BLaER1 treated with 17β-estradiol and CSF1 and Interleukin-3, amounts not matched to agents 10 nM and 100 nM (cell line): ENCODE measurements around the gene BLACAT1.
"Not testable (repeated sequence)": the region's sequence is repeated elsewhere in the genome, so short reads cannot be mapped to it uniquely, and the experiment has no call there.

ENCODE experiments used
- H3K27ac ChIP-seq, 11 experiments: shearing (Covaris generic); formaldehyde crosslinking; 2 replicates each; pipeline ENCODE4 v1.8.1; 2022
- H3K27me3 ChIP-seq, 11 experiments: shearing (Covaris generic); formaldehyde crosslinking; 2 replicates each; pipeline ENCODE4 v1.8.1; 2022
- H3K36me3 ChIP-seq, 11 experiments: shearing (Covaris generic); formaldehyde crosslinking; 2 replicates each; pipeline ENCODE4 v1.8.1; 2022
- H3K4me1 ChIP-seq, 10 experiments: shearing (Covaris generic); formaldehyde crosslinking; 2 replicates each; pipeline ENCODE4 v1.8.1; 2022
- H3K4me2 ChIP-seq, 11 experiments: shearing (Covaris generic); formaldehyde crosslinking; 2 replicates each; pipeline ENCODE4 v1.8.1; 2022
- H3K4me3 ChIP-seq, 10 experiments: shearing (Covaris generic); formaldehyde crosslinking; 2 replicates each; pipeline ENCODE4 v1.8.1; 2022
- H3K9ac ChIP-seq, 11 experiments: shearing (Covaris generic); formaldehyde crosslinking; 2 replicates each; pipeline ENCODE4 v1.8.1; 2022
- H3K9me3 ChIP-seq, 11 experiments: shearing (Covaris generic); formaldehyde crosslinking; replicated peaks in 1 of 11; 2 replicates each; pipeline ENCODE4 v1.8.1; 2022
- H4K20me1 ChIP-seq, 11 experiments: shearing (Covaris generic); formaldehyde crosslinking; 2 replicates each; pipeline ENCODE4 v1.8.1; 2022
- Cebpa-rat ChIP-seq, 11 experiments: shearing (Covaris generic); IDR thresholded peaks; 2 replicates each; pipeline ENCODE4 v1.8.1; 2022

BLACAT1 gene

GRCh38 chr1:205423814-205424399, 31.9 kb downstream of the BLACAT1 start:
- Histone ChIP-seq H3K4me1 (peaks cover 0 to 6% (median 0%) of the 10 kb centered on the region in 10 experiments; a peak in 2 of 20 replicates), H3K9ac (no peak overlapping the region), H3K4me3 (no peak overlapping the region), H4K20me1 (no peaks in the 10 kb centered on the region), H3K9me3 (no peaks in the 10 kb centered on the region), H3K36me3 (no peaks in the 10 kb centered on the region), H3K4me2 (no peak overlapping the region), H3K27me3 (no peaks in the 10 kb centered on the region), H3K27ac (no peak overlapping the region)
- TF ChIP-seq Cebpa-rat (IDR thresholded peaks at IDR 0.05): no peak

GRCh38 chr1:205422993-205423642, 32.7 kb downstream of the BLACAT1 start:
- H3K27ac ChIP-seq: no peak overlapping the region
- TF ChIP-seq Cebpa-rat (IDR thresholded peaks at IDR 0.05): no peak
- H3K9ac ChIP-seq: no peak overlapping the region
- H3K4me2 ChIP-seq: no peak overlapping the region
- no peak overlapping the region for H3K4me3 ChIP-seq
- peaks cover 0 to 6% (median 0%) of the 10 kb centered on the region in 10 experiments; a peak in 2 of 20 replicates for H3K4me1 ChIP-seq
- no peaks in the 10 kb centered on the region for H3K9me3 ChIP-seq
- no peaks in the 10 kb centered on the region for H3K36me3 ChIP-seq
- H3K27me3 ChIP-seq: no peaks in the 10 kb centered on the region
- H4K20me1 ChIP-seq: no peaks in the 10 kb centered on the region

DNA sequence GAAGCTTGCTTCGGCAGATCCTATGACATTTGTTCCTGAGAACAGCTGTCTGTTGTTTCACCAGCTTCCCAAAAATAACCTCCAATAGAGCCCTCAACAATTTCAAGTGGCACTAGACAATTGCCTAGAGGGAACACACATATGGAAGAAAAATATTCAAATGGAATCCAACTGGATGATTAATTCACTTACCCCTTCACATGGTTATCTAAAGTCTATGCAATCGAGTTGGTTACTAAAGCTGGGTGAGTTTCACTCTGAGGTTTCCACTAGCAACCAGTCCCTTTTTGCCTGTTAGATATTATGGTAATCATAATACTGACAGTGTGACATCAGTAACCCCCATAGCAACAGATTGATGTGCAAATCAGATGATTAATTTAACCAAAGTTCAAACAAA, 34.0 kb downstream of the BLACAT1 start, which contains the start of gene LEMD1:
Gene LEMD1 (minus strand): TSS at position 259 of the 400 bp plus-strand sequence. CDS start 1,520 bp downstream, outside the sequence.
- no peaks in the 10 kb centered on the region for H3K9me3 ChIP-seq
- no peak for TF ChIP-seq Cebpa-rat (IDR thresholded peaks at IDR 0.05)
- H3K27me3 ChIP-seq: no peaks in the 10 kb centered on the region
- H3K4me2 ChIP-seq: no peak within 1 kb of the TSS
- no peaks in the 10 kb centered on the region for H3K36me3 ChIP-seq
- no peaks in the 10 kb centered on the region for H4K20me1 ChIP-seq
- H3K27ac ChIP-seq: no peak within 1 kb of the TSS
- peaks cover 0 to 6% (median 0%) of the 10 kb centered on the region in 10 experiments; a peak in 2 of 20 replicates for H3K4me1 ChIP-seq
- no peak within 1 kb of the TSS for H3K9ac ChIP-seq
- H3K4me3 ChIP-seq: no peak within 1 kb of the TSS

DNA sequence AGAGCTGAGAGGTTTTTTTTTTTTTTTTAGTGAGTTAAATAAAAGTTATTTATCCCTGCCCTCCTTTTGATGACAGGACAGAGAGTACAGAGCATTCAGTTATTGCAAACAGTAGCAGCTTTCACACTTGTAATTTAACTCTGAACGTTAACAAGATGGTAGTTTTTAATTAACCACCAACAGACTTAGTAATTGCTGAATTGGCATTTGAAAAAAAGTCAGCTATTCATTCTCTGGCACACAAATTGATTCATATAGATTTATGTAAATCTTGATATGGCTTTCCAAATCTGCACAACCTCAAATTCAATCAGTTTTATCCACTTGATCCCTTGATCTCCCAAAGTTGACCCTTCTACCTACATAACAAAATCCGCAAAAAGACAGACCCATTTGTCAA, 34.9 kb downstream of the BLACAT1 start:
- Histone ChIP-seq H3K4me2 (no peak overlapping the region), H3K4me1 (peaks cover 0 to 8% (median 5%) of the 10 kb centered on the region in 10 experiments; a peak in 10 of 20 replicates), H3K36me3 (no peaks in the 10 kb centered on the region), H3K9ac (no peak overlapping the region), H3K27ac (no peak overlapping the region), H4K20me1 (no peaks in the 10 kb centered on the region), H3K4me3 (no peak overlapping the region), H3K27me3 (no peaks in the 10 kb centered on the region), H3K9me3 (no peaks in the 10 kb centered on the region)
- no peak for TF ChIP-seq Cebpa-rat (IDR thresholded peaks at IDR 0.05)

DNA sequence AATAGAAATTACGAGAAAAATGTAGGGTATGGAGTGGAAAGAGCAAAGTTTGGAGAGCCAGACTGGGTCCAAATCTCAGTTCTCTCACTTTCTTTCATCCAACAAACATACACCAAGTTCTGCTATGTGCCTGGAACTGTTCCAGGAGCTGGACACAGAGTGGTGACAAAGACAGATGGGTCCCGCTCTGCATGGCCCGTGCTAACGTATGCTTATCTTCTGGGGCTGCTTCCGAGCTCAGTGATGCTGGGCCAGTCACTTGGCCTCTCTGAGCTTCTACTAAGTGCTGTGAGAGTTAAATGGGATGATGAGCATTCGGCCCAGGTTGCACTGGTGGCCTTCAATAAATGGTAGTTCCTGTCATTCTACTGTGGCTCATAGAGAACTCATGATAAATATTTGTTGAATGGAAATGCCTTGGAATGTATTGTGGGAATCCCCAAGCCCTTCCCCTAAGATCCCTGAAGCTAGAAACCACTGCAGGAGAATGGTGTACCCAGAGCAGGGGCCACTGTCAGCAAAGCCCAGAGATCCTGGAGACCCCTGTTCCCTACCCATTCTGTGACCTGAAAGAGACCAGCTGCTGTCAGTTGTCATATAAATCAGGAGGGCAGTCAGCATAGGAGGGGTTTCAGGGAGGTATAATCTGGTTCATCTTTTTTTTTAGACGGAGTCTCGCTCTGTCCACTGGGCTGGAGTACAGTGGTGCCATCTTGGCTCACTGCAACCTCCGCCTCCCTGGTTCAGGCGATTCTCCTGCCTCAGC, 37.8 kb downstream of the BLACAT1 start:
- no peak for TF ChIP-seq Cebpa-rat (IDR thresholded peaks at IDR 0.05)

GRCh38 chr1:205416322-205416721, 39.5 kb downstream of the BLACAT1 start:
- Histone ChIP-seq H3K4me3 (no peak overlapping the region), H3K36me3 (no peaks in the 10 kb centered on the region), H3K4me1 (peaks cover 0 to 12% (median 5%) of the 10 kb centered on the region in 10 experiments; a peak in 10 of 20 replicates), H3K4me2 (peak overlapping the region in 6 of 11 experiments; percentile 19 to 56 (median 26); a peak in 9 of 22 replicates), H3K27ac (no peak overlapping the region), H3K27me3 (no peaks in the 10 kb centered on the region), H3K9ac (no peak overlapping the region), H3K9me3 (no peaks in the 10 kb centered on the region), H4K20me1 (no peaks in the 10 kb centered on the region)
- no peak for TF ChIP-seq Cebpa-rat (IDR thresholded peaks at IDR 0.05)

More for the DNA sequence above, 37.8 kb downstream of the BLACAT1 start:
- Histone ChIP-seq H3K27ac (no peak overlapping the region), H3K4me1 (peaks cover 0 to 12% (median 5%) of the 10 kb centered on the region in 10 experiments; a peak in 10 of 20 replicates), H3K9ac (no peak overlapping the region), H3K9me3 (no peaks in the 10 kb centered on the region), H3K4me3 (no peak overlapping the region), H3K36me3 (no peaks in the 10 kb centered on the region), H4K20me1 (no peaks in the 10 kb centered on the region), H3K27me3 (no peaks in the 10 kb centered on the region), H3K4me2 (no peak overlapping the region)

DNA sequence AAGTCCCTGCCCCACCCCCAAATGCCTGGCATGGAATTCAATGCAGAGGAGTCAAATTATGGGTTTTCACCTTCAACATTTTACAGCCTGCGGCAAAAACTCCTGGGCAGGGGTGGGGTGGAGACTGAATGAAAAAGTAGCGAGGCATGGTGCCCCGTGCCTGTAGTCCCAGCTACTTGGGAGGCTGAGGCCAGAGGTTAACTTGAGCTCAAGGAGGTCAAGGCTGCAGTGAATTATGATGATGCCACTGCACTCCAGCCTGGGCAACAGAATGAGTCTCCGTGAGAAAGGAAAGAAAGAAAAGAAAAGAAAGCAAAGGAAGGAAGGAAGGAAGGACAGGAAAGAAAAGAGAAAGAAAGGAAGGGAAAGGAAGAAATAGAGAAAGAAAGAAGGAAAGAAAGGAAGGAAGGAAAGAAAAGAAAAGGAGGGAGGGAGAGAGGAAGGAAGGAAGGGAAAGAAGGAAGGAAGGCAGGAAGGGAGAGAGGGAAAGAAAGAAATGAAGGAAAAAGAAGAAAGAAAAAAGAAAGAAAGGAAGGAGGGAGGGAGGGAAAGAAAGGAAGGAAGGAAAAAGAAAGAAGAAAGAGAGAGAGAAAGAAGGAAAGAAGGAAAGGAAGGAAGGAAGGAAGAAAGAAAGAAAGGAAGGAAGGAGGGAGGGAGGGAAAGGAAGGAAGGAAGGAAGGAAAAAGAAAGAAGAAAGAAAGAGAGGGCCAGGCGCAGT, 45.1 kb downstream of the BLACAT1 start:
- Histone ChIP-seq H3K4me3 (no peak overlapping the region), H3K9me3 (peaks cover 0 to 12% (median 7%) of the 10 kb centered on the region in 11 experiments; a peak in 11 of 22 replicates), H3K4me1 (peaks cover 0 to 3% (median 0%) of the 10 kb centered on the region in 10 experiments; a peak in 2 of 20 replicates), H3K27ac (no peak overlapping the region), H4K20me1 (no peaks in the 10 kb centered on the region), H3K36me3 (no peaks in the 10 kb centered on the region), H3K9ac (no peak overlapping the region), H3K27me3 (no peaks in the 10 kb centered on the region), H3K4me2 (no peak overlapping the region)
- TF ChIP-seq Cebpa-rat (IDR thresholded peaks at IDR 0.05): no peak

GRCh38 chr1:205407970-205408369, 47.9 kb downstream of the BLACAT1 start:
- Histone ChIP-seq H3K4me1 (no peaks in the 10 kb centered on the region), H4K20me1 (no peaks in the 10 kb centered on the region)
- TF ChIP-seq Cebpa-rat (IDR thresholded peaks at IDR 0.05): no peak

GRCh38 chr1:205406252-205406651, 49.6 kb downstream of the BLACAT1 start:
- not testable (repeated sequence) for H3K27me3 ChIP-seq, H3K4me2 ChIP-seq, H3K36me3 ChIP-seq, H3K27ac ChIP-seq, H3K4me1 ChIP-seq, H3K9ac ChIP-seq, H3K4me3 ChIP-seq, H4K20me1 ChIP-seq
- peaks cover 0 to 12% (median 7%) of the 10 kb centered on the region in 11 experiments; a peak in 11 of 22 replicates for H3K9me3 ChIP-seq

More at GRCh38 chr1:205407970-205408369, 47.9 kb downstream of the BLACAT1 start:
- Histone ChIP-seq H3K36me3 (no peaks in the 10 kb centered on the region), H3K9ac (no peak overlapping the region), H3K27ac (no peak overlapping the region), H3K27me3 (no peaks in the 10 kb centered on the region), H3K9me3 (peaks cover 0 to 12% (median 7%) of the 10 kb centered on the region in 11 experiments; a peak in 11 of 22 replicates), H3K4me2 (no peak overlapping the region), H3K4me3 (no peak overlapping the region)
